RKO (cell line): Measurements from ENCODE around the gene BTG2.
"Not testable (repeated sequence)": the region's sequence is repeated elsewhere in the genome, so short reads cannot be mapped to it uniquely, and the experiment has no call there.

Experiments used
- DNase-seq: peaks from one replicate; pipeline ENCODE4 v3.0.0-alpha.2; 2016; ENCODE audit warnings: low spot score

BTG2 gene

GRCh38 chr1:203295796-203296195, 9.5 kb upstream of the BTG2 start:
- DNase-seq: no peak

GRCh38 chr1:203296460-203297073, 8.8 kb upstream of the BTG2 start:
- DNase-seq: no peak

- no peak for DNase-seq
Observed at GRCh38 chr1:203299169-203299568, 6.2 kb upstream of the BTG2 start.

GRCh38 chr1:203299719-203300429, 5.4 kb upstream of the BTG2 start:
- DNase-seq: not testable (repeated sequence)

- no peak for DNase-seq
Observed at GRCh38 chr1:203300441-203301330, 4.6 kb upstream of the BTG2 start.

GRCh38 chr1:203301331-203301668, 4.0 kb upstream of the BTG2 start:
- no peak for DNase-seq

GRCh38 chr1:203302456-203302855, 2.9 kb upstream of the BTG2 start:
- DNase-seq: no peak

- DNase-seq: no peak
Observed at GRCh38 chr1:203302894-203303293, 2.4 kb upstream of the BTG2 start.

GRCh38 chr1:203304391-203304918, 864 bp upstream of the BTG2 start:
- DNase-seq: no peak

GRCh38 chr1:203305809-203306088, 430 bp downstream of the BTG2 start:
- DNase-seq: no peak

- peak; percentile 65 for DNase-seq
Observed at GRCh38 chr1:203306089-203306964, 1.0 kb downstream of the BTG2 start.

- no peak for DNase-seq
Observed at GRCh38 chr1:203306965-203307541, 1.7 kb downstream of the BTG2 start.

- no peak for DNase-seq
Observed at GRCh38 chr1:203307641-203308126, 2.4 kb downstream of the BTG2 start.

GRCh38 chr1:203308328-203308922, 3.1 kb downstream of the BTG2 start:
- no peak for DNase-seq

- no peak for DNase-seq
Observed at GRCh38 chr1:203308923-203309331, 3.6 kb downstream of the BTG2 start.

- DNase-seq: no peak
Observed at GRCh38 chr1:203311368-203312301, 6.3 kb downstream of the BTG2 start.

- DNase-seq: not testable (repeated sequence)
Observed at GRCh38 chr1:203314025-203314759, 8.9 kb downstream of the BTG2 start.

- DNase-seq: no peak
Observed at GRCh38 chr1:203316626-203317093, 11.3 kb downstream of the BTG2 start.
